Stimulated activated CD8-positive, alpha-beta memory T cell treated with anti-CD3 and anti-CD28 coated beads, Interleukin-7, amount 100 ng/mL, for 1 hour (primary cell): ENCODE measurements around the gene TUBA8.
"Not testable (repeated sequence)": the region's sequence is repeated elsewhere in the genome, so short reads cannot be mapped to it uniquely, and the experiment has no call there.

Source experiments
- DNase-seq, 2 donors: peaks; one replicate each; pipeline ENCODE4 v3.0.0-alpha.2; 2020; ENCODE audit warnings: low read depth in 2 of 2

TUBA8 gene

GRCh38 chr22:18110194-18110953 lies at the start of gene TUBA8:
TSS of gene TUBA8 (plus strand) at chr22:18110809. CDS start at chr22:18110866, 57 bp downstream.
- DNase-seq: no peak

GRCh38 chr22:18062421-18062820 lies 48.2 kb upstream of the TUBA8 start:
- no peak for DNase-seq

- no peak for DNase-seq
Measured at GRCh38 chr22:18063306-18063705, 47.3 kb upstream of the TUBA8 start.

GRCh38 chr22:18063715-18064114 lies 46.9 kb upstream of the TUBA8 start:
- not testable (repeated sequence) for DNase-seq

GRCh38 chr22:18064636-18065035 lies 46.0 kb upstream of the TUBA8 start:
- no peak for DNase-seq

- no peak for DNase-seq
Measured at GRCh38 chr22:18065256-18065655, 45.4 kb upstream of the TUBA8 start.

- no peak for DNase-seq
Measured at GRCh38 chr22:18066181-18066859, 44.3 kb upstream of the TUBA8 start.

GRCh38 chr22:18067121-18067520 lies 43.5 kb upstream of the TUBA8 start:
- no peak for DNase-seq

- no peak for DNase-seq
Measured at GRCh38 chr22:18067548-18068341, 42.9 kb upstream of the TUBA8 start.

GRCh38 chr22:18068381-18068988 lies 42.1 kb upstream of the TUBA8 start:
- no peak for DNase-seq

- DNase-seq: no peak
Measured at GRCh38 chr22:18069041-18069440, 41.6 kb upstream of the TUBA8 start.

GRCh38 chr22:18070041-18070440 lies 40.6 kb upstream of the TUBA8 start:
- no peak for DNase-seq

GRCh38 chr22:18070556-18071306 lies 39.9 kb upstream of the TUBA8 start:
- DNase-seq: no peak

- not testable (repeated sequence) for DNase-seq
Measured at GRCh38 chr22:18071307-18071967, 39.2 kb upstream of the TUBA8 start.

GRCh38 chr22:18071968-18072310 lies 38.7 kb upstream of the TUBA8 start:
- no peak for DNase-seq

GRCh38 chr22:18073467-18073866 lies 37.1 kb upstream of the TUBA8 start:
- no peak for DNase-seq

GRCh38 chr22:18073927-18074326 lies 36.7 kb upstream of the TUBA8 start:
- not testable (repeated sequence) for DNase-seq

- DNase-seq: no peak
Measured at GRCh38 chr22:18075101-18075719, 35.4 kb upstream of the TUBA8 start.

- no peak for DNase-seq
Measured at GRCh38 chr22:18075720-18076497, 34.7 kb upstream of the TUBA8 start.
